ENCODE data around the gene RAP1B. TPM values are rescaled to one million over a fixed set of nuclear protein-coding genes. Genes with fewer than 3 reads are reported as not detected.
"Not testable (repeated sequence)": the region's sequence is repeated elsewhere in the genome, so short reads cannot be mapped to it uniquely, and the experiment has no call there.

Gene RAP1B
- total RNA-seq, 1 donor from 2014 or later: 139 TPM

DNA sequence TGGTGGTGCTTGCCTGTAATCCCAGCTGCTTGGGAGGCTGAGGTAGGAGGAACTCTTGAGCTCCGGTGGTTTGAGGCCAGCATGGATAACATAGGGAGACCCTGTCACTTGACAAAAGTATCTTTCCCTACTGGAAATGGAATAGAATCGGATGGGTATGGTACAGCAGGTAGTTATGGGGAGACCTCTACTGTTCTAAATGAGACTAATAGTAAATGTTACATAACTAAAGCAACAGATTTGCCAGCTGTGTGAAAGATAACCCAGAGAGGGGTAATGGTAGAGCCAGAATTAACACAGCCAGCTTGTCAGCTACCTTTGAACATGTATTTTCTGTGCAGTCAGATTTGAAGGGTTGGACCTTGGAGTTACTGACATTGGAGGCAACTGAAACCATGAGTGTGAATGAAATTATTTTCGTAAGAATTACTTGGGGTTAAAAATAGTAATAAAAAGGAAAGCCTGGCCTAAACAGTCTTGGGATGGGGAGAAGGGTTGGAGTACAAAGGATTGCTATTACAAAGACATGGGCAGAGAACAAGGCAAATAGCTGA is 54.4 kb downstream of the RAP1B start:
- TF ChIP-seq, protein P1, sequence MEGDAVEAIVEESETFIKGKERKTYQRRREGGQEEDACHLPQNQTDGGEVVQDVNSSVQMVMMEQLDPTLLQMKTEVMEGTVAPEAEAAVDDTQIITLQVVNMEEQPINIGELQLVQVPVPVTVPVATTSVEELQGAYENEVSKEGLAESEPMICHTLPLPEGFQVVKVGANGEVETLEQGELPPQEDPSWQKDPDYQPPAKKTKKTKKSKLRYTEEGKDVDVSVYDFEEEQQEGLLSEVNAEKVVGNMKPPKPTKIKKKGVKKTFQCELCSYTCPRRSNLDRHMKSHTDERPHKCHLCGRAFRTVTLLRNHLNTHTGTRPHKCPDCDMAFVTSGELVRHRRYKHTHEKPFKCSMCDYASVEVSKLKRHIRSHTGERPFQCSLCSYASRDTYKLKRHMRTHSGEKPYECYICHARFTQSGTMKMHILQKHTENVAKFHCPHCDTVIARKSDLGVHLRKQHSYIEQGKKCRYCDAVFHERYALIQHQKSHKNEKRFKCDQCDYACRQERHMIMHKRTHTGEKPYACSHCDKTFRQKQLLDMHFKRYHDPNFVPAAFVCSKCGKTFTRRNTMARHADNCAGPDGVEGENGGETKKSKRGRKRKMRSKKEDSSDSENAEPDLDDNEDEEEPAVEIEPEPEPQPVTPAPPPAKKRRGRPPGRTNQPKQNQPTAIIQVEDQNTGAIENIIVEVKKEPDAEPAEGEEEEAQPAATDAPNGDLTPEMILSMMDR (conservative IDR thresholded peaks at IDR 0.05; ENCODE audit: low read depth, low read length): no peak
- DNase-seq (ENCODE audit: low read depth): no peak
- H3K4me3 ChIP-seq (ENCODE audit: low read depth, low read length): no peak overlapping the region

DNA sequence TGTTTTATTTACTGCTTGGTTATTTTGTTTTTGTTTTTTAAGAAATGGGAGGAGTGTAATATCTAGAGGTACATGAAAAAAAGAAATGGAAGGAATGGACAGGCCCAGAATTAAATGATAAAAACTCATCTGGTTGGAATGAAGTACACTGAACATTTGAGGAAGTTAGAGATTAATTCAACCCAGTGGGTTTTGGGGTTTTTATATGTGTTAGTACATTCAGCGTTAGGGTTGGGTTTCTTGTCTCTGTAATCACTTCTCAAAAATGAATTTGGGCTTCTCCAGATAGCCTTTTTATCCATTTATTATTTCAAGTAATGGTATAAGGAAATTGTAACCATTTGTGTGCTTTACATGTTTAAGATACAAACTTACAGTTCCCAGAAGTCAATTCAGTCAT is 56.6 kb downstream of the RAP1B start:
- TF ChIP-seq, protein P1 (conservative IDR thresholded peaks at IDR 0.05; ENCODE audit: low read depth, low read length): no peak
- H3K4me3 ChIP-seq (ENCODE audit: low read depth, low read length): no peak overlapping the region
- DNase-seq (ENCODE audit: low read depth): no peak

DNA sequence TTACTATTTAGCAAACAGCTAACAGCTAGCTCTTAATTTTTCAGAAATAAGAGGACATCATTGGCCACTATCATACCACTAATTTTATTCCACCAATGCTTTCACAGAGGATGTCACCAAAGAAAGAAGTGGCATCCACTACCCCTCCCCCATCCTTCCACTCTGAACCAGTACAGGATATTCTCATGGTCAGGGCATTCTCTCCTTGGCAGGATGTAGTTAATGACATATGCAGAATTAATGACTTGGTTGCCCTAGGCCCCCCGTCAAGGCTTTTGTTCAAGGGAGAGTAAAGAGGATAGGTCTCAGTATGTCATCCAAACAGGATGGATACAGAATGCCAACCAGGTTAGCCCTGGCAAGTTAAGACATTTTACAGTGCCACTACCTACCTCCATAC is 57.2 kb downstream of the RAP1B start:
- DNase-seq (ENCODE audit: low read depth): no peak
- TF ChIP-seq, protein P1 (conservative IDR thresholded peaks at IDR 0.05; ENCODE audit: low read depth, low read length): no peak
- no peak overlapping the region for H3K4me3 ChIP-seq (ENCODE audit: low read depth, low read length)

DNA sequence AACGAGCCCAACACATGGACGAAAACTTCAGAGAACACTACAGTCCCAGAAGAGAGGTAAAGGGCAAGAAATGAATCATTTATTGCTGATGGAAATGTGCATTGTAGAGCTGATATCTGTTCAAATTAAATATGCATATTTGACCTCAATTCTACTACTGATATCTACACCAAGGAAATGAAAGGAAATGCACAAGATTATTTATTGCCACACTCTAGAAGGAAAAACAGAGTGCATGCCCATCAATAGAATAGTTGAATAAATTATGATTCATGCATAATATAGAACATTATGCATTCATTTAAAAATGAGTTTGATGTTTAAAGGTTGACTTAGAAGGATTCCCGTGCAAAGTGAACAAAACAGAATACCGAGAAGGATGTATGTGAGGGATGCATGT is 60.5 kb downstream of the RAP1B start:
- no peak for DNase-seq (ENCODE audit: low read depth)
- no peak overlapping the region for H3K4me3 ChIP-seq (ENCODE audit: low read depth, low read length)
- TF ChIP-seq, protein P1 (conservative IDR thresholded peaks at IDR 0.05; ENCODE audit: low read depth, low read length): no peak

DNA sequence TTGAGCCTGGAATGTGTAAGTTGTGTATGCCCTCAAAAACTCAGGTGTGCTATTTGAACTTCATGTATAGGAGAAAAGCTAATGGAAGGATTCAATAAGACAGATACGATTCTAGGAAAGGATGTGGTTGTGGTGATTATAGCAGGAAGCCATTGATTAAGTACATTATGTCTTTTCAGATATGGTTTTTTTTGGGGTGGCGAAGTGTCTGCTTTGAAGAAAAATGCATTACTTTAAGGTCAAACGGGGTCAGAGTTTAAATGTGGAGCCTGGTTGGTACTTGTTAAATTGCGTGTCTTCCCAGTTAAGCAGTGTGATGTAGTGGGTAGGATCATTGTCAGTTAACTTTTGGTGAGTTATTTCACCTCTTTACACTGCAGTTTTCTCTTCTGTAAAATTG is 63.1 kb downstream of the RAP1B start:
- TF ChIP-seq, protein P1 (conservative IDR thresholded peaks at IDR 0.05; ENCODE audit: low read depth, low read length): no peak
- no peak overlapping the region for H3K4me3 ChIP-seq (ENCODE audit: low read depth, low read length)
- no peak for DNase-seq (ENCODE audit: low read depth)

DNA sequence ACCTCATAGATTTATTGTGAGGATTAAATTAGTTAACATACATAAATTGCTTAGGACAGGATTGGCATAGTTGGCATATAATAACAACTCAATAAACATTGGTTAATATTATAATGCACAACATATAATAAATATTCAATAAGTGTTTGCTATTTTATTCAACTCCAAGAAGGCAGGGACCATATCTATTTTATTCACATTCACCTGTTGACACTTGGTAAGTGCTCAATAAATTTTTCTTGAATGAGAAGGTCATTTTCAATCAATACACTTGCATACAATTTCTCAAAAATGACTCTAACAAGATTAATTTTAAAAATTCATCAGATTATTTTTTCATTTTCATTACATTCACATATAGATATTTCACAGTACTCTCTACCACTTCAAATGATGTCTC is 63.7 kb downstream of the RAP1B start:
- no peak for DNase-seq (ENCODE audit: low read depth)
- TF ChIP-seq, protein P1 (conservative IDR thresholded peaks at IDR 0.05; ENCODE audit: low read depth, low read length): no peak
- H3K4me3 ChIP-seq (ENCODE audit: low read depth, low read length): no peak overlapping the region

DNA sequence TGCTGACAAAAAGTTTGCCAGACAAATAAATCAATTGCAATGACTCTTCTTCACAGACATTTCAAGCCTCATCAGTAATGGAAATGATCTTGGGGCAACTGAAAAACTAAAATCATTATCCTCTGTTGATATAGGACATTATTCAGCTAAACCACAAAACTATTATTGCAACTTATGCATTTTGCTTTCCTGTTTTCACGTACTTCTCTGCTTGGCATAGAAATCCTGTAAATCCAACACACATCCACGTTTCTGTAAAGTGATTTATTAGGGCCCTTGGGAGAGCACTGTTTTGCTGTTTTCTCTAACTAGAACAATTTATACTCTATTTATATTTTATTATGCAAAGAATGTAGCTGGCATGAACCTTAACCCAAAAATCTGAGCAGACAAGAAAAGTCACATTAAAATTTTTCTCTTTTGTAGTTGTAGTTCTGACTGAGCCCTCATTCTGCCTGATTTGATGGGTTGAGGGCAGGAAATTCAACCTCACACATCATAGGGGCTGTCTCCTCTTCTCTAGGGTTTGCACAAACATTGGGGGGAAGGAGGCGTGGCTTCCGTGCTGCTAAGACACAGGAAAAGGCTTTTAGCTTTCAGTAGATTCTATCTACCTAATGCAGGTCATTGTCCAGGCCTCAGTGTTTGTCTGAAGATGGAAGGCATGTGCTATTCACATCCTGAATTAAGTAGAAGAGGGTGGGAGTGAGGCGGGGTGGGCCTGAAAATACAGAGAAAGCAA is 64.6 kb downstream of the RAP1B start:
- TF ChIP-seq, protein P1 (conservative IDR thresholded peaks at IDR 0.05; ENCODE audit: low read depth, low read length): no peak

DNA sequence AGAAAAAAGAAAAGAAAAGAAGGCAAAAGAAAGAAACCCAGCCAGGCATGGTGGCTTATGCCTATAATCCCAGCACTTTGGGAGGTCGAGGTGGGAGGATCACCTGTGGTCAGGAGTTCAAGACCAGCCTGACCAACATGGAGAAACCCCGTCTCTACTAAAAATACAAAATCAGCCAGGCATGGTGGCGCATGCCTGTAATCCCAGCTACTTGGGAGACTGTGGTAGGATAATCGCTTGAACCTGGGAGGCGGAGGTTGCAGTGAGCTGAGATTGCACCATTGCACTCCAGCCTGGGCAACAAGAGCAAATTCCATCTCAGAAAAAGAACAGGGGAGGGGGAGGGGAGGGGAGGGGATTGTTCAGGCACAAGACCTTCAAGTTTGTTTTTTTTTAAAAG is 66.2 kb downstream of the RAP1B start:
- DNase-seq (ENCODE audit: low read depth); H3K4me3 ChIP-seq (ENCODE audit: low read depth, low read length): not testable (repeated sequence)

More for the DNA sequence above, 64.6 kb downstream of the RAP1B start:
- DNase-seq (ENCODE audit: low read depth): no peak
- H3K4me3 ChIP-seq (ENCODE audit: low read depth, low read length): no peak overlapping the region

Data from epithelial cell of proximal tubule (primary cell).